ENCODE data around the gene KRTAP10-9.
"Not testable (repeated sequence)": the region's sequence is repeated elsewhere in the genome, so short reads cannot be mapped to it uniquely, and the experiment has no call there.

Gene KRTAP10-9

GRCh38 chr21:44615911-44616590, 10.8 kb upstream of the KRTAP10-9 start:
- DNase-seq = no peak

GRCh38 chr21:44616591-44616926, 10.3 kb upstream of the KRTAP10-9 start:
- no peak for DNase-seq

- no peak for DNase-seq
These were observed 9.8 kb upstream of the KRTAP10-9 start for GRCh38 chr21:44617071-44617501.

- peak; percentile 19 for DNase-seq
These were observed 8.4 kb upstream of the KRTAP10-9 start for GRCh38 chr21:44618504-44618903.

GRCh38 chr21:44618909-44619308, 8.0 kb upstream of the KRTAP10-9 start:
- peak; percentile 53 for DNase-seq

GRCh38 chr21:44619886-44620285, 7.0 kb upstream of the KRTAP10-9 start:
- no peak for DNase-seq

GRCh38 chr21:44623575-44623974, 3.3 kb upstream of the KRTAP10-9 start:
- DNase-seq = no peak

- DNase-seq = no peak
These were observed 1.1 kb upstream of the KRTAP10-9 start for GRCh38 chr21:44625756-44626155.

- no peak for DNase-seq
These were observed 631 bp upstream of the KRTAP10-9 start for GRCh38 chr21:44626262-44626661.

- DNase-seq = not testable (repeated sequence)
These were observed 409 bp downstream of the KRTAP10-9 start for GRCh38 chr21:44627181-44627822.

GRCh38 chr21:44627831-44628233, 939 bp downstream of the KRTAP10-9 start:
- not testable (repeated sequence) for DNase-seq

- DNase-seq = no peak
These were observed 2.0 kb downstream of the KRTAP10-9 start for GRCh38 chr21:44628707-44629391.

- DNase-seq = no peak
These were observed 3.5 kb downstream of the KRTAP10-9 start for GRCh38 chr21:44630440-44630839.

- DNase-seq = no peak
These were observed 5.2 kb downstream of the KRTAP10-9 start for GRCh38 chr21:44632067-44632466.

- DNase-seq = no peak
These were observed 9.5 kb downstream of the KRTAP10-9 start for GRCh38 chr21:44636209-44637017.

GRCh38 chr21:44637018-44637850, 10.3 kb downstream of the KRTAP10-9 start, which contains the start of gene KRTAP10-10:
TSS of gene KRTAP10-10 (plus strand) at chr21:44637356. CDS start at chr21:44637418, 62 bp downstream.
- DNase-seq = no peak

- DNase-seq = not testable (repeated sequence)
These were observed 11.0 kb downstream of the KRTAP10-9 start for GRCh38 chr21:44637851-44638348.

GRCh38 chr21:44638506-44639330, 11.8 kb downstream of the KRTAP10-9 start:
- not testable (repeated sequence) for DNase-seq

- no peak for DNase-seq
These were observed 12.4 kb downstream of the KRTAP10-9 start for GRCh38 chr21:44639331-44639655.

GRCh38 chr21:44640761-44641160, 13.9 kb downstream of the KRTAP10-9 start:
- no peak for DNase-seq

GRCh38 chr21:44643741-44644310, 16.9 kb downstream of the KRTAP10-9 start:
- no peak for DNase-seq

Measured in stimulated activated CD4-positive, alpha-beta T cell treated with anti-CD3 and anti-CD28 coated beads, Interleukin-15, amount 100 ng/mL, for 24 hours (primary cell).